ENCODE results near the gene RIC3.

The RIC3 gene

DNA sequence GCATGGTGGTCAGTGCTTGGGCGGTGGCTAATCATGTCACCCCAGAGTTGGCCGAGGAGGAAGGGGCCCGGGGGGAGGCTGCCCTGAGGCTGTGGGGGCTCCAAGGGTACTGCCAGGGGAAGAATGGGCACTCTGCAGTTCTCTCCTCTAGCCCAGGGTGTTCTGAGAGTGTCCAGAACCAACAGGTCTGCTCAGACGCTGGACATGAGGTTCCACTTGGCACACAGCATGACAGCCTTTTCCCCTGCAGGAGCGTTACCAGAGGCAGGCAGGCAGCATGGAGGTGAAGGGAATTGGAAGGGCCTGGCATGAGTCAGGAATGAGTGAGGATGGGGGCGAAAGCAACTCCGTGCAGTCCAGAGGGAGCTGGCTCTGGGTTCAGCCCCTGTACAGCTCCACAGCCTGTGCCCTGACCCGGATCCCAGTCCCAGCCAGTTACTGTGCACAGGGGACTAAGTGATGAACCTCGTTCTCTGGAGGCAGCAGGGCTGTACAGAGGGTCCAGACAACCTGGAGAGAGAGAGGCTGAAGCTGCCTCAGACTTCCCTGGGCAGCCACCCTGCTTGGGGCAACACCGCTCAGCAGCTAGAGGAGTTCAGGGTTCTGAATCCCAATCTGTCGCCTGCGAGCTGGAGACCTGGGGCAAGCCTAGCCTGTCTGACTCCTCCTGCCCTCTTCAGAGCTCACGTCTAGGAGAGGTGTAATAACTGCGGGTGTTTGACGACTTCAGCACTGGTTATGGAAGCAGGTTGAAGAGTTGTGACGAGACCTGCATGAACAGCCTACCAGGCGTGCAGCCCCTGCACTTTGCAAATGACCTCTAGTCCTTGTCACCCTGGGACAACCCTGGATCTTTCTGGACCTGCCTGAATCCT, 102.6 kb downstream of the RIC3 start:
- no peak for FAIRE-seq

DNA sequence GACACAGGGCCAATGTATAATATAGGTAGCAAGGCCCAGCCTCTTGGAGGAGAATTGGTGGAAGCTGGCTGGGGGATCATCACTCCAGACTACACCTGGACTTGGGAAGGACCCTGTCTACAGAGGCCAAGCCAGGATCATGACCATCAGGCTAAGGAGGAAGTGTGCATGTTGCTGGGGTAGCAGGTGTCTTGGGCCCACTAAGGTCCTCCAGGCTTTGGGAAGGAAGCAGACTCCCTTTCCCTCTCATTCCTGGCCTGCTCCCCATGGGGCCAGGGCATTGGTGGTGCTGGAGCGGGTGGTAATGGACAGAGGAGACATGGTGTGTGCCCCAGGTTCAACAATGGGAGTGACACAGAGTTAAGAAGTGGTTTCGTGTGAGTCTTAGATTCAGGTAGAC, 103.8 kb downstream of the RIC3 start:
- no peak for FAIRE-seq

DNA sequence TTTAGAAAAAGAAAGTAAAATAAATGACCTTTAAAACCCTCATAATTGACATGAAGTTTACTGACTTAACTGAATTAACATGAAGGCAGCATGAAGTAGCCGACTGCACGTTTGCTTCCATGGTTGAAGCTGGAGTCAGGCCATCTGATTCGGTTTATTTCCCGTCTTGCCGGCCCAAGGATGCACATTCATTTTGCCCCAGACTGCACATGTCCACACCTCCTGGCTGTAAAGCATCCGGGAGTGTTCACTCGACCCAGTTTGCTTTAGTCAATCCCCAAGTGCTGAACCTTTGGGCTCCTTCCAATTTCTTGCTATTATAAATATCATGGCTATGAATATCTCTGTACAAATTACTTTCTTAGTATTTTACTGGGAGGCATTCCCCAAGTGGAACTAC, 105.5 kb downstream of the RIC3 start:
- no peak for FAIRE-seq

DNA sequence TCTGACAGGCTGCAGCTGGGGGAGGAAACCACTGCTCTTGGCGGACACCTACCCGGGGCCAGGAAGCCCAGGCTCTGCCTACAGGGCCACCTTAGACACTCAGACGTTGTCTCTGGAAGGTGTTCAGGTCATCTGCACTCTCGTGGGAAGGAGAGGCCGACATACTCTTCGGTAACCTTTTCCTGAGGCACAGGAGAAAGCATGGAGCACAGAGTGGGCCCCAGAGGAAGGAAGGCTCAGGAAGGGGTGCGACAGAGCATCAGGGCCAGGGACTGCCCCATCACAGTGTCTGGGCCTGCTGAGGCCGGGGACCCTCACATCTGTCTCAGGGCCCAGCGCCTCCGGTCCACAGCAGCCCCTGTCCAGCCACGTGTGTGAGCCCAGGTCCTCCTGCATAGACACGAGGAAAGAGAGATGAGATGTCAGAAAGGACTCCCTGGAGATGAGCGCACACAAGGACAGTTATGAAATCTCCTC, 106.0 kb downstream of the RIC3 start:
- no peak for FAIRE-seq

DNA sequence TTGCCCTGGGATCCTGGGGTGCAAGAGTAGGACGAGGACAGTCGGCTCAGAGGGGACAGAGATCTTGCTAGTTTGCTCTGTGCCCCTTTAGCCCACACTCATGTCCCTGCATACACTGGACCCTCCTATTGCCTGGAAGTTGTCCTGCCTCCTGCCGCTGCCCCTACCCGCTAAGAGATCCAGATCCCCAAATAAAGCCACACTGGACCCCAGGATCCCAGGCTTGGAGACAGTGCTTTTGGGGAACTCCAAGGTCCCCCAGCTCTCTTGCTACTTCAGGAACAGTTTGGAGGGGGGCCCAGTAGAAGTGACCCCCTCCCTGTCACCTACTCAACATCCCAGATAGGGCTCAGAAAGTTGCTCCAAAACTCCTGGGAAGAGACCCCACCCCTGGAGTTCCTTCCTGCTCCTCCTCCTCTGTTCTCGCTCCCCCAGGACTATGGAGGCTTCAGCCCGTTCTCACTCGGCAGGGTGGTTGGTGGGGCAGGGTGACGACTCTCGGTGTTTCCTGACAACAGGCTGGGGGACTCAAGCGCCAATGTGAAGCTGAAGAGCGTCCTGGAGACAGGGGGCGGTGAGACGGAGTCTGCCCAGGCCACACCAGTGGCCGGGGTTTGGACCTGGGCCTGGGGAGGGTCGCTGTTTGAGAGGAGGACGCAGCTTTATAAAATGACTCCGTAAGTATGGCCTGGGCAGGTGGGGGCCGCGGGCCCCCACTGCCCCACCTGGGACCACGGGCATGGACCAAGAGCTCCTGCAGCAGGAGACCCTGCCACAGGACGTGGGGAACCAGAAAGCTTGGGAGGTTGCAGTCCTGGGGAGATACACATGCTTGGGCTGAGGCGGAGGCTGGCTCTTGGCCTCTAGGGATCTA, 107.0 kb downstream of the RIC3 start:
- FAIRE-seq: no peak

DNA sequence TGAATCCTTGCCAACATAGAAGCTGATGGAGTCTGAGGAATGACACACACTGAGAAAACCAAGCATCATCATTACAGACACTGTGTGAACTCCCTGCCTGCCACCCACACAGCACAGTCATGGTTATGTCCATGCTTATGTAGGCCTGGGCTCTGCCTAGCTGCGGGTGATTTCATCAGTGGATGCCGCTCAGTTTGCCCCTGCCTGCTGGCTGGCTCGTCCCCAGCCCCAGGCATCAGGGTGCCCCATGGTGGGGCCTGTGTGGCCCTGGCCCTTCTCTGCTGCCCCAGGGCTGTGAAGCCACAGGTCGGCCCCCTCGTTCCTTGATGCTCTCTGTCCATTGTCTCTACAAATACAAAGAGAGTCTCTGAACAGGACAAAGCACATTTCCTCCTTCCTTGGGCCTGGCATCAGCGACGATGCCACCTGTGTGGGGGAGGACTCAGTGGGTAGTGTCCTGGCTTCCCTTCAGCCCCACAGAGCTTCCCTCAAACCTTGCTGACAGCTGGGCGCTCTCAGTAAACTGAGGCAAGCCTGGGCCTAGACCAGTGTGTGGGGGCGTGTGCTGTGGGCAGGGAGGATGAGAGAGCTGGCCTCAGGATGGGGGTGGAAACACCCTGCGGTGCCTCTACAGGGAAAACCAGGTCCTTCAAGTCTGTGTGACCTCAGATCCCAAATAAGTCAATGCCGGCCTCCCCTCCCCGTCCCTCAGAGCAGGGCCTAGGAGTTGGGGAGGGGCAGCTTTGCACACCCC, 107.8 kb downstream of the RIC3 start:
- FAIRE-seq: no peak

DNA sequence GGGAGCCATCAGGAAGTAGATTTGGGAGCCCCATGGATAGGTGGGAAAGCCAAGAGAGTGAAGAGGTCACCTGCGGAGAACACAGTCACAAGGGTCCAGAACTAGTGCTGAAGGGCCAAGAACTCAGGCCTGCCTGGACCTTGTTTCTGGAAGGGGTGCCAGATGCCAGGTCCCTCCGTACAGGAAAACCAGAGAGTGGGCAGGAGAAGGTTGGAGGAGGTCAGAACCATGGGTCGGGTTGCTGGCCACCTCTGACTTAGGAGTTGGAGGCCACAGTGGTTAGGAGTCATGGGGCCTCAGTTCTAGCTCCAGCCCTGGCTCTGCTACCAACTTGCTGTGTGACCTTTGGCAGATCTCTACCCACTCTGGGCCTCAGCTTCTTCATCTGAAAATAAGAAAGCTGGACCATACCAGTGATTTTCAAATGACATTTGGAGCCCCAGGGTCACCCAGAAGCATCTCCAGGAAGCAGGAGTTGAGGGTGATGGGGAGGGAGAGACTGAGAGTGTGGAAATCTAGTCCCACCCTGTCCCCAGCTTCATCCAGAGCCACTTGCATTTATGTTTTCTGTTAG, 108.6 kb downstream of the RIC3 start:
- no peak for FAIRE-seq

DNA sequence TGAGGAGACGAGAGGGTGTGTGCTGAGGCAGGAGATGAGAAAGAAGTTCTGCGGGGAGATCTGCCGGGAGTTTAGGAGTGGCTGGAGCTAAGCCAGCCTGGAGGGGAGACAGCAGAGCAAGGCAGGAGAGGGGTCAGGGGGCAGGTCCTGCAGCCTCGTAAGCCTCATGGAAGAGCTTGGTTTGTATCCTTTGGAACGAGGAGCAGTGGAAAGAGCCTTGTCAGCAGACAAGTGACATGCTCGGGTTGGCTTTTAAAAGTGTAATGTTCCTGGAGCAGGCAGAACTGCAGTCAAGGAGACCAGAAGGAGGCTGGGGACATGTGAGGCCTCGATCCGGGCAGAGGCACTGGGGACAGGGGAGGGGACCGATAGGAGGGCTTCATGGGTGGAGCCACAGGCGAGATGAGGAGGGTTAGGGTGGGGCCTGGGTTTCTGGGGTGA, 109.2 kb downstream of the RIC3 start:
- FAIRE-seq: no peak

DNA sequence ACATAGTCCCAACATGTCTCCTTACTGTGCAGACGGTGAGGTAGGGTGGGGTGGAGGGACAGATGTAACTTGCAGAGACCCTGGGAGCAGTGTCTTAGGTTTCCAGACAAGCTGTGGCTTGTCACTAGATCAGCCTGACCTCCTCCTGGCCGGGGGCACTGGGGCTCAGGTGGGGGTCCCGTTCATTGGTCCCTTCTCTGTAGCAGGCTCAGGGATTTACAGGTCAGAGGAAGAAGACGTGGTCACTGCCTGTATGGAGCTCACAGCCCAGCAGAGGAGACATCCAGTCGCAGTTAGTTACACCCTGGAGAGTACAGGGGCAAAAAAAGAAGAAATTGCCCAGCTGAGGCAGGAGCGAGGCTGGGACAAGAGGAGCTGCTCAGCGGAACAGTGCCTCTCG, 109.8 kb downstream of the RIC3 start:
- FAIRE-seq: no peak

DNA sequence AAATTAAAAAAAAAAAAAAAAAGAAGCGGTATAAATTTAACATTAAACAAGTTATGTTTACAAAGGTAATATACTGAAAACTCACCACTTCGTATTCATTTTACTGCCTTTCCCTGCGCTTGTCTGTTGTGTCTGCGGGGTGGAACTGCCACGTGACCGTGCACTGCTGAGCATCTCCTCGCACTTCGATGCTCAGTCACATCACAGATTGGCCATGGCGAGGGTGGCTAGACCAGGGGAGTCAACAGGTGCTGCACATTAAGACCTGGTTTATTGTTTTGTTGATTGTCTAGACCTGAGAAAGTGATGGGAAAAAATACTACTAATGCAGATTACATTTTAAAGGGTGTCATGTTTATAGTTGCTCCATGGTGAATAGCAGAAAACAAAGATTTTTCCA, 110.6 kb downstream of the RIC3 start:
- no peak for FAIRE-seq

DNA sequence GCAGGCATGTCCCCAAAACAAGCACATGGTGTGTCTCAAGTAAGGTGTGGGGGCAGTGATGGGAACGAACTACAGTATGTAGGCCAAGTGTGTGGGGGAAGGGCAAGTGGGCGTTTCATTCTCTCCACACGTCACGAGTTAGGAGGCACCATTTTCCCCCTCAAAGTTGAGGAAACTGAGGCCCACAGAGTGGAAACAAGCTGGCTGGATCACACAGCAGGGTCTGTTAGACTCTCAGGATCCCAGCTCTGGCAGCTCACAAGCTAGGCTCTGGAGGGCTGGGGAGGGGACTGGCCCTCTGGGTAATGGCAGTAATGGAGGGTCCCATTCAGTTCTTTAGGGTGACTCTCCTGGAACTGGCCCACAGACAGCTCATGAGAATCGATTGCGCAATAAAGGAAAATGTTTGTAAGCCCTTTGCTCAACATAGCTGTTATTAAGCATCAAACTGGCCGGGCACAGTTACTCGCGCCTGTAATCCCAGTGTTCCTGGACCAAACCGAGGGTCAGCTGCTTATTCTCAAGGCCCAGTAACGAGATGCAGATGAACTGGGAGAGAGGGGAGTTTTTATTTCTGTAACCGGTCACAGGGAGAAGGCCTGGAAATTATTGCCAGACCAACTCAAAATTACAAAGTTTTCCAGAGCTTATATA, 111.9 kb downstream of the RIC3 start:
- no peak for FAIRE-seq

All from TTC549 (cell line).